Measurements from ENCODE around the gene DESI2. TPM values are rescaled to one million over a fixed set of nuclear protein-coding genes. Genes with fewer than 3 reads are reported as not detected.

DESI2 gene
- polyA plus RNA-seq, 1 of the 3 experiments (the other 2 are of a cell fraction), result 14.0 TPM

DNA sequence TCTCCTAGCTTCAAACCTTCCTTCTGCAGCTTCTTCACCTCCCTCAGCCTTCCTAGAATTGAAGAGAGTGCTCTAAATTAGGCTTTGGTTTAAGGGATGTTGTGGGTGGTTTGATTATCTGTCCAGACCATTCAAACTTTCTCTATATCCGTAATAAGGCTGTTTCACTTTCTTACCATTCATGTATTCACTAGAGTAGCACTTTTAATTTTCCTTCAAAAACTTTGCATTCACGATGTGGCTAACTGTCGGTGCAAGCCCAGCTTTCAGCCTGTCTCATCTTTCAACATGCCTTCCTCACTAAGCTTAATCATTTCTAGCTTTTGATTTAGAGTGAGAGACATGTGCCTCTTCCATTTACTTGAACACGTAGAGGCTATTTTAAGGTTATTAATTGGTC lies 26.2 kb upstream of the DESI2 start:
- CTCF ChIA-PET, result interaction anchor here (0.9 to 1.1 kb wide), 2 partner anchors 23 to 170 kb away, joined by 3 to 4 read pairs; no protein-coding TSS in a partner anchor
- no peak overlapping the region for H3K4me2 ChIP-seq
- 72% methylated on average over 4 of the region's 4 CpGs for WGBS (ENCODE audit: low lambda C conversion rate)
- no peak overlapping the region for H3K9ac ChIP-seq
- DNase-seq, result no peak
- H3K4me3 ChIP-seq (ENCODE audit: low read depth in 2 of 2, low read length in 1 of 2), result no peak overlapping the region
- POLR2A ChIA-PET, result no interaction called here
- no peaks in the 10 kb centered on the region for H3K27me3 ChIP-seq (ENCODE audit: insufficient read depth)
- no peaks in the 10 kb centered on the region for H3K79me2 ChIP-seq (ENCODE audit: insufficient read depth)
- no peak overlapping the region for H2AFZ ChIP-seq (ENCODE audit: low read depth)
- no peaks in the 10 kb centered on the region for H3K4me1 ChIP-seq (ENCODE audit: control insufficient read depth in 1 of 2, insufficient read depth in 2 of 2, low read depth in 1 of 2, low read length in 1 of 2)
- no peaks in the 10 kb centered on the region for H3K9me3 ChIP-seq
- TF ChIP-seq EP300 (IDR thresholded peaks at IDR 0.05; ENCODE audit: borderline replicate concordance in 1 of 2, low read depth in 1 of 2, low read length in 1 of 2) (no peak), RFX5 (IDR thresholded peaks at IDR 0.05; ENCODE audit: low read length) (no peak), FOXJ3 (CRISPR knock-in tag; IDR thresholded peaks at IDR 0.05) (no peak), NRF1 (IDR thresholded peaks at IDR 0.05; ENCODE audit: low read depth, low read length) (no peak), CHD2 (IDR thresholded peaks at IDR 0.05; ENCODE audit: low read length, partially characterized antibody) (no peak), RAD21 (IDR thresholded peaks at IDR 0.05; ENCODE audit: low read length) (no peak), MXI1 (IDR thresholded peaks at IDR 0.05; ENCODE audit: low read depth, low read length) (no peak), MEF2A (IDR thresholded peaks at IDR 0.05; ENCODE audit: borderline replicate concordance, low read depth) (no peak), IRF3 (IDR thresholded peaks at IDR 0.05; ENCODE audit: low read depth, low read length) (no peak), CTCF (IDR thresholded peaks at IDR 0.05) (no peak), RCOR1 (IDR thresholded peaks at IDR 0.05; ENCODE audit: low read length) (no peak), EZH2phosphoT487 (IDR thresholded peaks at IDR 0.05; ENCODE audit: borderline replicate concordance, low read depth) (no peak)
- H3F3A ChIP-seq (replicated peaks; ENCODE audit: insufficient read depth), result no peaks in the 10 kb centered on the region
- no peaks in the 10 kb centered on the region for H4K20me1 ChIP-seq (ENCODE audit: insufficient read depth)
- H3K9me2 ChIP-seq, result no peaks in the 10 kb centered on the region
- H3K27ac ChIP-seq (ENCODE audit: low read depth in 2 of 2, low read length in 1 of 2), result no peak overlapping the region
- no peaks in the 10 kb centered on the region for H3K36me3 ChIP-seq (replicated peaks in 1 of 2; ENCODE audit: control insufficient read depth in 1 of 2, insufficient read depth in 2 of 2, low read length in 1 of 2)

GRCh38 chr1:244628789-244629188 lies 24.1 kb upstream of the DESI2 start:
- 45% methylated on average over 5 of the region's 5 CpGs for WGBS (ENCODE audit: low lambda C conversion rate)
- H4K20me1 ChIP-seq (ENCODE audit: insufficient read depth), result no peaks in the 10 kb centered on the region
- no peak overlapping the region for H3K4me2 ChIP-seq
- H3K4me1 ChIP-seq (ENCODE audit: control insufficient read depth in 1 of 2, insufficient read depth in 2 of 2, low read depth in 1 of 2, low read length in 1 of 2), result no peaks in the 10 kb centered on the region
- H3K4me3 ChIP-seq (ENCODE audit: low read depth in 2 of 2, low read length in 1 of 2), result no peak overlapping the region
- no peaks in the 10 kb centered on the region for H3K79me2 ChIP-seq (ENCODE audit: insufficient read depth)
- POLR2A ChIA-PET, result no interaction called here
- TF ChIP-seq SIN3A (IDR thresholded peaks at IDR 0.05; ENCODE audit: borderline replicate concordance, low read depth, low read length), result no peak
- CTCF ChIA-PET, result interaction anchor here (0.6 kb wide), 1 partner anchor 25 kb away, joined by 3 read pairs; no protein-coding TSS in a partner anchor
- no peaks in the 10 kb centered on the region for H3K9me2 ChIP-seq
- H3K9me3 ChIP-seq, result no peaks in the 10 kb centered on the region
- DNase-seq, result no peak
- no peaks in the 10 kb centered on the region for H3K36me3 ChIP-seq (replicated peaks in 1 of 2; ENCODE audit: control insufficient read depth in 1 of 2, insufficient read depth in 2 of 2, low read length in 1 of 2)
- H3K27me3 ChIP-seq (ENCODE audit: insufficient read depth), result no peaks in the 10 kb centered on the region
- H3K9ac ChIP-seq, result no peak overlapping the region
- H2AFZ ChIP-seq (ENCODE audit: low read depth), result no peak overlapping the region
- H3F3A ChIP-seq (replicated peaks; ENCODE audit: insufficient read depth), result no peaks in the 10 kb centered on the region
- no peak overlapping the region for H3K27ac ChIP-seq (ENCODE audit: low read depth in 2 of 2, low read length in 1 of 2)
